Keratinocyte (primary cell): ENCODE data around the gene SAC3D1. TPM values are rescaled to one million over a fixed set of nuclear protein-coding genes. Genes with fewer than 3 reads are reported as not detected.

ENCODE experiments used
- DNase-seq: peaks from one replicate; pipeline ENCODE4 v3.0.0-alpha.2; 2011; ENCODE audit warnings: low read depth, missing footprints, low spot score
- FAIRE-seq: peaks from 2 replicates; lab custom pipeline; 2011; peaks lifted over from hg19 to GRCh38; lab: Jason Lieb, UNC
- H2AFZ ChIP-seq: 2 replicates; pipeline ENCODE4 v1.6.0; 2012; ENCODE audit warnings: low read length, control low read depth, inconsistent platforms; ENCODE audit not compliant: control insufficient read depth
- H3K27ac ChIP-seq: 2 replicates; pipeline ENCODE4 v1.5.1; 2011; ENCODE audit warnings: low read length; ENCODE audit not compliant: control insufficient read depth, insufficient read depth
- H3K27me3 ChIP-seq: 3 replicates; pipeline ENCODE4 v1.6.0; 2011; ENCODE audit warnings: low read length; ENCODE audit not compliant: control insufficient read depth, insufficient read depth; ENCODE audit errors: extremely low read depth
- H3K36me3 ChIP-seq, 2 experiments: 2 replicates in 1 of 2; 3 replicates in 1 of 2; pipeline ENCODE4 v1.5.1; 2011; ENCODE audit warnings: low read length in 2 of 2, mild to moderate bottlenecking in 1 of 2; ENCODE audit not compliant: control insufficient read depth in 2 of 2, insufficient read depth in 2 of 2; ENCODE audit errors: extremely low read depth in 1 of 2
- H3K4me1 ChIP-seq: 3 replicates; pipeline ENCODE4 v1.5.1; 2011; ENCODE audit warnings: low read length; ENCODE audit not compliant: control insufficient read depth, insufficient read depth; ENCODE audit errors: extremely low read depth
- H3K4me2 ChIP-seq: 3 replicates; pipeline ENCODE4 v1.6.0; 2011; ENCODE audit warnings: low read depth, low read length; ENCODE audit not compliant: control insufficient read depth, insufficient read depth; ENCODE audit errors: extremely low read depth
- H3K4me3 ChIP-seq, 3 experiments: fragments of 200-600 bp in 1 of 3; sonication (generic) in 1 of 3; 2 replicates in 2 of 3; 3 replicates in 1 of 3; pipeline ENCODE4 v1.5.1; 2011 to 2016; ENCODE audit warnings: low read length in 3 of 3, mild to moderate bottlenecking in 3 of 3, control low read depth in 2 of 3, inconsistent platforms in 1 of 3, low read depth in 1 of 3, mixed read lengths in 1 of 3, mixed run types in 1 of 3, moderate library complexity in 1 of 3; ENCODE audit not compliant: control insufficient read depth in 2 of 3, insufficient read depth in 2 of 3; ENCODE audit errors: extremely low read depth in 1 of 3
- H3K79me2 ChIP-seq: 2 replicates; pipeline ENCODE4 v1.6.0; 2012; ENCODE audit warnings: low read length; ENCODE audit not compliant: control insufficient read depth, insufficient read depth
- H3K9ac ChIP-seq: 3 replicates; pipeline ENCODE4 v1.6.0; 2011; ENCODE audit warnings: low read length; ENCODE audit not compliant: control insufficient read depth, insufficient read depth; ENCODE audit errors: extremely low read depth
- H3K9me1 ChIP-seq: 3 replicates; pipeline ENCODE4 v1.6.0; 2011; ENCODE audit warnings: low read length; ENCODE audit not compliant: control insufficient read depth, insufficient read depth; ENCODE audit errors: extremely low read depth
- H3K9me3 ChIP-seq: 2 replicates; pipeline ENCODE4 v1.5.1; 2012; ENCODE audit warnings: low read depth, low read length; ENCODE audit not compliant: control insufficient read depth
- H4K20me1 ChIP-seq: 3 replicates; pipeline ENCODE4 v1.6.0; 2011; ENCODE audit warnings: low read length; ENCODE audit not compliant: control insufficient read depth, insufficient read depth; ENCODE audit errors: extremely low read depth
- CTCF ChIP-seq, 3 experiments: IDR thresholded peaks in 1 of 3; conservative IDR thresholded peaks in 1 of 3; optimal IDR thresholded peaks in 1 of 3; 2 replicates in 2 of 3; 3 replicates in 1 of 3; pipeline versions ENCODE3 to v1.5.1; 2011; ENCODE audit warnings: low read length in 3 of 3, mild to moderate bottlenecking in 3 of 3, moderate library complexity in 2 of 3, control low read depth in 1 of 3, inconsistent platforms in 1 of 3; ENCODE audit not compliant: insufficient read depth in 2 of 3; ENCODE audit errors: extremely low read depth in 1 of 3
- EZH2 ChIP-seq: IDR thresholded peaks from one replicate; pipeline ENCODE4 v1.6.1; 2012; ENCODE audit warnings: inconsistent platforms, mild to moderate bottlenecking, low read length, moderate library complexity
- dilution Hi-C: fragments of 300-500 bp; cut with MboI; formaldehyde crosslinking; loops from one replicate; pipeline ENCODE4 v1.7.0; 2020; ENCODE audit warnings: low sequenced_read_pairs; ENCODE audit not compliant: extremely low pct_ligation_motif_present
- polyA plus RNA-seq, 5 experiments: library from polyadenylated mRNA; depleted of rRNA in 3 of 5; stranded (reverse) in 3 of 5; stranded (forward) in 1 of 5; unstranded in 1 of 5; fragments of >200 nt; gene quantifications; 1 replicate in 1 of 5; 2 replicates in 3 of 5; 3 replicates in 1 of 5; pipeline versions ENCODE4 v1.2.1 to v1.2.3, GENCODE V29; 2011 to 2012; ENCODE audit warnings: missing spikeins in 2 of 5, low read depth in 1 of 5, low replicate concordance in 1 of 5

SAC3D1 gene
- polyA plus RNA-seq, 1 donor (not counting 4 experiments of a cell fraction or from before 2014, with no cell fraction given): 4.9 TPM

GRCh38 chr11:65053827-65054508 lies 13.0 kb downstream of the SAC3D1 start:
- peaks cover 4% of the 10 kb centered on the region for H3K27me3 ChIP-seq
- H3K4me3 ChIP-seq: no peak overlapping the region
- DNase-seq (no peak), FAIRE-seq (no peak)
- no peaks in the 10 kb centered on the region for H3K9me1 ChIP-seq
- dilution Hi-C loops: no loop called here
- no peaks in the 10 kb centered on the region for H3K4me1 ChIP-seq
- H3K79me2 ChIP-seq: no peaks in the 10 kb centered on the region
- H3K9me3 ChIP-seq: no peaks in the 10 kb centered on the region
- no peak overlapping the region for H3K4me2 ChIP-seq
- no peaks in the 10 kb centered on the region for H4K20me1 ChIP-seq
- no peak for TF ChIP-seq CTCF (optimal IDR thresholded peaks at IDR 0.05 in 1 of 3, IDR thresholded peaks at IDR 0.05 in 1 of 3, conservative IDR thresholded peaks at IDR 0.05 in 1 of 3; ENCODE audit: extremely low read depth in 1 of 3, insufficient read depth in 2 of 3, low read length in 3 of 3)
- TF ChIP-seq EZH2: no peak
- no peak overlapping the region for H3K27ac ChIP-seq
- H2AFZ ChIP-seq: no peak overlapping the region
- no peak overlapping the region for H3K9ac ChIP-seq
- H3K36me3 ChIP-seq: no peaks in the 10 kb centered on the region

GRCh38 chr11:65055538-65055937 lies 14.5 kb downstream of the SAC3D1 start:
- Histone ChIP-seq H3K27me3 (peaks cover 4% of the 10 kb centered on the region), H4K20me1 (no peaks in the 10 kb centered on the region), H3K9ac (no peak overlapping the region), H3K36me3 (no peaks in the 10 kb centered on the region), H3K27ac (no peak overlapping the region), H3K9me1 (no peaks in the 10 kb centered on the region), H3K9me3 (no peaks in the 10 kb centered on the region), H3K4me3 (no peak overlapping the region), H2AFZ (no peak overlapping the region), H3K4me1 (no peaks in the 10 kb centered on the region), H3K79me2 (no peaks in the 10 kb centered on the region), H3K4me2 (no peak overlapping the region)
- no peak for DNase-seq
- TF ChIP-seq EZH2 (no peak), CTCF (optimal IDR thresholded peaks at IDR 0.05 in 1 of 3, IDR thresholded peaks at IDR 0.05 in 1 of 3, conservative IDR thresholded peaks at IDR 0.05 in 1 of 3; ENCODE audit: extremely low read depth in 1 of 3, insufficient read depth in 2 of 3, low read length in 3 of 3) (no peak)
- FAIRE-seq: no peak
- dilution Hi-C loops: no loop called here
